ENCODE measurements around the gene MORN3. TPM values are rescaled to one million over a fixed set of nuclear protein-coding genes. Genes with fewer than 3 reads are reported as not detected.
"Not testable (repeated sequence)": the region's sequence is repeated elsewhere in the genome, so short reads cannot be mapped to it uniquely, and the experiment has no call there.

The MORN3 gene, protein sequence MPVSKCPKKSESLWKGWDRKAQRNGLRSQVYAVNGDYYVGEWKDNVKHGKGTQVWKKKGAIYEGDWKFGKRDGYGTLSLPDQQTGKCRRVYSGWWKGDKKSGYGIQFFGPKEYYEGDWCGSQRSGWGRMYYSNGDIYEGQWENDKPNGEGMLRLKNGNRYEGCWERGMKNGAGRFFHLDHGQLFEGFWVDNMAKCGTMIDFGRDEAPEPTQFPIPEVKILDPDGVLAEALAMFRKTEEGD
- not detected for total RNA-seq
- long read RNA-seq = 0 reads

DNA sequence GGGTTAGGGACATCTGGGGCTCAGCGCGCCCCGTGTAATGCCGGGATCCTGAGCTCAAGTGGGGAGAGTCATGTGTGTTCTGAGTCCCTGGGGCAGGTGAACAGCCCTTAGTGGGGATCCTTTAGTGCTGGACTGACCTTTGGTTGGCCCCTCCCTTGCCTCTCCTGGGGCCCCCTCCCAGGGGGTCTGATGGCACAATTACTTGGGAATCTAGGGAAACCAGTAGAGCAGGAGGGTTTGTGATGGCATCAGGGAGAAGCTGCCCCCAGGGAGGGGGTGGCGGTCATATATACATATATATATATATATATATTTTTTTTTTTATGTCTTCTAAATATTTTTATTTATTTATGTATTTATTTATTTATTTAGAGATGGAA is at the start of gene MORN3:
Gene MORN3, minus strand, starts transcription at position 134 of the 380 bp plus-strand sequence. CDS start 171 bp downstream, outside the sequence.
- intact Hi-C loops (cut with DNase I, micrococcal nuclease) = no loop called here
- ATAC-seq (no peak), DNase-seq (no peak)

DNA sequence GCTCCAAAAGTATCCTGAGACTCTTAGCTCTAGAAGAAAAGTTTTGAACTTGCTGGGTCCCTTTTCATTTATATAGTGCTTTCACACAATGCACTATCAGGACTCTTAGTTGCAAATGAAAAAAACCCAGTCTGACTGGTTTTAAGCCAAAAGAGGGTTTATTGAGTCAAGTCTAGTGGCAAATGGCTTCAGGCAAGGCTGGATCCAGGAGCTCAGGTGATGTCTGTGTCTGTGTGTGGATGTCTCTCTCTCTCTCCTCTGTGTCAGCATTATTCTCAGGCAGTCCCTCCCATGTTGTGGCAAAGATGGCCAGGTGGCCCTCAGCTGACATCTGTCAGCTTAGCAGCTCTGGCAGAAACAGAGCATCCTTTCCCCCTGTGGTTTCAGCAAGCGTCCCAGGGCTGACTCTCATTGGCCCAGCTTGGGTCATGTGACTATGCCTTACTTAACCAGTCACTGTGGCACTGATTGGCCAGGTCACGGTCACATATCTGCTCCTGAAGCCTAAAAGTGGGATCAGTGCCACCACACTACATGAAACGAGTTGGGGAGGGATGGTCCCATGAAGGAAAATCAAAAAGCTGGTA is 49.3 kb upstream of the MORN3 start:
- ATAC-seq (no peak), DNase-seq (no peak)
- intact Hi-C loops (cut with DNase I, micrococcal nuclease) = no loop called here

DNA sequence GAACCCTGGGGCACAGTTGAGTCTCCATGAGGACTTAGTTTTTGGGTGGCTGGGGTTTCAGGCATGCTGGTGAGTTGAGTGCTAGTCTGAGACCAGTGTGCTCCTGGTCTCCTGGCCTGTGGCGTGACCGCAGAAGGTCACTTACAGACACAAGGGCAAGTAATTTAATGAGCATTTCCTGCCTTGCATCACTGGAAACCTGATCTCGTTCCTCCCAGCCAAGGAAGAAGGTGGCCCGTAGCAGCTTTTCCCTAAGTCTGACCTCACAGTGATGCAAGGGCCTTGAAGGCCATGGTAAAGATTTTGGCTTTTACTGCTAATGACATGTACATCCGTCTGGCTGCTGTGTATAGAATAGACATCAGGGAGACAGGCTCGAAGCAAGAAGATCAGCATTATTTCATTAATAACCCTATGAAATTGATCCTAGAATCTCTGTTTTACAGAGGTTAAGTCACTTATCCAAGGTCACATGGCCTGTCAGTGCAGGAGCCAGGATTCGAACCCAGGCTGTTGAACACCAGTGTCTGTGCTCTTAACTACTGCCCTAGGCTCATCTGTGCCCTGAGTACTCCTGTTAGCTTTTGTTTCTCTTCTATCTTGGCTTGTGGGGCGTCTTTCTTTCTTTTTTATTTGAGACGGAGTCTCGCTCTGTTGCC is 47.7 kb upstream of the MORN3 start:
- DNase-seq (no peak), ATAC-seq (no peak)
- intact Hi-C loops (cut with DNase I, micrococcal nuclease) = no loop called here

DNA sequence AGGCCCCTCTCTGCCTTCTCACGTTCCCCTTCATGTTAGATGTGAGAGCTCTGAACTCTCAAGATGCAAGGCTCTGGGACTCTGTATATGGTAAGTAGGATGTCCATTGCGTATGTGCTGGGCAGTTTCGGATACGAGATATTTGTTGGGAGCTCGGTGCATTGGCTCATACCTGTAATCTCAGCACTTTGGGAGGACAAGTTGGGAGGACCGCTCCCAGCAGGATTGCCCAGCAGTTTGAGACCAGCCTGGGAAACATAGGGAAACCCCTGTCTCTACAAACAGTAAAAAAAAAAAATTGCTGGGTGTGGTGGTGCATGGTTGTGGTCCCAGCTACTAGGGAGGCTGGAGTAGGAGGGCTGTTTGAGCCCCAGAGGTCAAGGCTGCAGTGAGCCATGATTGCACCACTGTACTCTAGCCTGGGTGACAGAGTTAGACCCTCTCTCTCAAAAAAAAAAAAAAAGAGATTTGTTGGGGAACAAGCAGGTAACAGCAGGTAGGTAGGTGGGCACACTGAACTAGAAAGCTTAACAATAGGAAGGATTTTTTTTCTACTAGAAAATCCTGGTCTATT is 46.5 kb upstream of the MORN3 start:
- ATAC-seq (no peak), DNase-seq (no peak)
- intact Hi-C loops (cut with DNase I, micrococcal nuclease) = no loop called here

DNA sequence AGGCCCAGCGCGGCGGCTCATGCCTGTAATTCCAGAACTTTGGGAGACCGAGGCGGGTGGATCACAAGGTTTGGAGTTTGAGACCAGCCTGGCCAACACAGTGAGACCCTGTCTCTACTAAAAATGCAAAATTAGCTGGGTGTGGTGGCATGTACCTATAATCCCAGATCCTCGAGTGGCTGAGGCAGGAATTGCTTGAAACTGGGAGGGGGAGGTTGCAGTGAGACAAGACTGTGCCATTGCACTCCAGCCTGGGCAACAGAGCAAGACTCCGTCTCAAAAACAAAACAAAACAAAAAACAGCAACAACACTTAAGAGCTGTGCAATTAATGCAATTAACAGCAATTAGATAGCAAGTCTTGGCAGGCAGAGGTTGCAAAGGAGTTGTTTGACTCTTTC is 45.6 kb upstream of the MORN3 start:
- ATAC-seq; DNase-seq; intact Hi-C loops (cut with DNase I, micrococcal nuclease): not testable (repeated sequence)

DNA sequence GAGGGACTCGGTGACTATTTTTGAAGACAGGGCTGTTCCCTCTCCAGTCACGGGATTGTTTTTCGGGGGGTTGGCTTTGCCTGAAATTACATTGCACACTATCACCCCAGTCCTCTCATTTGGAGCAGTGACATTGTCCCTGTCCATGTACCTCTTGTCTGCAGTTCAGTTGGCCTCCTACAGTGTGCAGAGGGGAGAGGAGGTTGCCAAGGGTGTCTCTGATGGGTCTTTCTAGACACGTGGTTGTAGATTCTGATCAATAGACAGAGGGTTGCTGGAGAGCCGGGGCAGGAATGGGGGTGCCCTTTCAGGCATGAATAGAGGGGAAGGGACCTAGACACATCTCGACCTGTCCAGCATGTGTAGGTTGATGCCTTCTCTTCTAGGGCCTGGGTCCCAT is 44.3 kb upstream of the MORN3 start:
- intact Hi-C loops (cut with DNase I, micrococcal nuclease) = no loop called here
- ATAC-seq = no peak
- DNase-seq = no peak

DNA sequence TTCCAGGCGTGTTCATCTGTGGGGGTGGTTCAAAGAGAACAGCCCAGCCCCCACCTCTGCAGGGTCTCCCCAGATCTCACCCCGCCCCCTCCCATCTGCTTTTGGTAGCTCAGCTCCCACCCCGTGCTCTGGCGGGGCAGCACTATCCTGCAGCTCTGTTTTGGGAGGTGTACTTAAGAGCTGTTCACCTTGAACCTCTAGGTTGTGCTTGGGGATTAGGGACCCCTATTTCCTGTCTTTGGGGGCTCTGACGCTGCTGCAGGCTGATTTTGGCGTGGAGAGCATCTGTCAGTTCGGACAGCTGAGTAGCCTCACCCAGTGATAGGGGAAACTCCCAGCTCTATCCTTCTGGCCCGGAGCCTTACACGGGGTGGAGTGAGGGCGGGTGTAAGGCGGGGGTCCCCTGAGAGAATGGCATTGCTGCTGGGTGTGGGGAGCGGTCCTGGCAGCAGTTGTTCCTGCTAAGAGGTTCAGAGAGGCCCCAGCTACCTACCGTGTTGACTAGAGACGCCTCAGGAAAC is 43.9 kb upstream of the MORN3 start:
- DNase-seq (peak; percentile 30 to 36), ATAC-seq (no peak)
- intact Hi-C loops (cut with DNase I, micrococcal nuclease) = no loop called here

DNA sequence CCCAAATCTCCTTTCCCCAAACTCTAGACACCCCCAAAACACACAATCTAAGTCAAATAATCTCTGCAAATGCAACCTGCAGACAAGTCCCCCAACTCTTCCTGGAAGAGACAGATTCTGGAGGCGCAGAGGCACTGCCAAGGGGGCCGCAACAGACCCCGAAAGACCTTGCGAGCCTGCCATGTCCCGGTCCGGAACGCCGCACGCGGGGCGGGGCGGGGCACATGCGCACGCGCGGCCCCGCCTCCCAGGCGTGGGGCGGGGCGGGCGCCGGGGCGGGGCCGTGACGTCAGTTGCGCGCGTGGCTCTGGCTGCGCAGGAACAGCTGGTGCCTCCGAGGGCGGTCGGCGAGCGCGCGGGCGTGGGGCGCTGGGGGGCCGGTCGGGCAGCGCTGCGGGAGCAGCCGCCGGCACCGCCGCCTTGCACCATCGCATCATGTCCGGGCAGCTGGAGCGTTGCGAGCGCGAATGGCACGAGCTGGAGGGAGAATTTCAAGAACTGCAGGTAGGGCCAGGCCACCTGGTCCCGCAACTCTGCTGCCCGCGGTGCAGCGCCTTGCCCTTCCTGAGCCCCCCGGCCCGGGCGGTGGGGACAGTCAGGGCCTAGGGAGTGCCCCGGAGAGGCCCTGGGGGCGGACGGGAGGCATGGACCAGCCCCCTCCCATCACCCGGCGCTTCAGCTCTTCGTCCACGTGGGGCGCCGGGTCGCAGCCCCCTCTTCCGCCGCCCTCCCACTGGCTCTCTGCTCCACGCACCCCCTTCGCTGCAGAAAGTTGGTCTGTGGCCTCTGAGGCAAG is 43.2 kb upstream of the MORN3 start, which contains the start of gene TMEM120B:
Gene TMEM120B, plus strand, starts transcription at position 292 of the 796 bp plus-strand sequence. Its CDS starts 144 bp downstream, at position 436.
- peak; percentile 94 for ATAC-seq
- DNase-seq = peak; percentile 77 to 89
- intact Hi-C loops (cut with DNase I, micrococcal nuclease) = no loop called here

DNA sequence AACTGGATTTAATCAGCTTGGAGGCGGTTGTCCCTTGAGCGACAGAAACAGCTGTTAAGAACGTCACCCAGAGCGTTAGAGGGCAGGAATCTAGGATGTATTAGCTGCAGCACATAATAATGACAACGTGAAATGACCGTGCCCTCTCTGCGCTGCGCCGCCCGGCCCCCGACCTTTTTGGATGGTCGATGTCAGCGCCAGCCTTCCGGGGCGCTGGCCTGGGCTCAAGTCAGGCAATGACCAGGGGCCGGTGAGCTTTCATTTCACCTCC is 42.7 kb upstream of the MORN3 start:
- DNase-seq (peak; percentile 44 to 48), ATAC-seq (peak; percentile 61)
- intact Hi-C loops (cut with DNase I, micrococcal nuclease) = no loop called here

DNA sequence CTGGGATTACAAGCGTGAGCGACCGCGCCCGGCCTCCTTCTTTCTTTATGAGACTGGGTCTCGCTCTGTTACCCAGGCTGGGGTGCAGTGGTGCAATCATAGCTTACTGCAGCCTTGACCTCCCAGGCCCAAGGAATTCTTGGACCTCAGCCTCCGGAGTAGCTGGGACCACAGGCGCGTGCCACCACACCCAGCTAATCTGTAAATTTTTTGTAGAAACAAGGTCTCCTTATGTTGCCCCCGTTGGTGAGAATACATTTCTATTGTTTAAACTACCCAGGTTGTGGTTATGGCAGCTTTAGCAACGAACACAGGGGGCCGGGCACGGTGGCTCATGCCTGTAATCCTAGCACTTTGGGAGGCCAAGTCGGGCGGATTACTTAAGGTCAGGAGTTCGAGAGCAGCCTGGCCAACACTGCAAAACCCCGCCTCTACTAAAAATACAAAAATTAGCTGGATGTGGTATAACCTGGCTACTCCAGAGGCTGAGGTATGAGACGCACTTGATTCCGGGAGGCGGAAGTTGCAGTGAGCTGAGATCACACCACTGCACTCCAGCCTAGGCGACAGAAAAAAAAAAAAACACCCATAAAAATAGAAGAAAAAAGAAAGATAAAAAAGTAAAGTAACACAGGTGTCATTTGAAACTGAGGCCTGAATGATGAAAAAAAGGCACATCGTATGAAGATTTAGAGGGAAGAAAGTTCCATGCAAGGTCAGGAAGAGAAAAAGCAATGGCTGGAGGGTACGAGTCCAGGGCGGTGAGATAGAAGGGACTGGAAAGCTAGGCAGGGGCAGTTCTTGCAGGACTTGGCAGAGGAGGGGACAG is 42.1 kb upstream of the MORN3 start:
- ATAC-seq = peak; percentile 65
- peak; percentile 35 to 44 for DNase-seq
- intact Hi-C loops (cut with DNase I, micrococcal nuclease) = no loop called here

DNA sequence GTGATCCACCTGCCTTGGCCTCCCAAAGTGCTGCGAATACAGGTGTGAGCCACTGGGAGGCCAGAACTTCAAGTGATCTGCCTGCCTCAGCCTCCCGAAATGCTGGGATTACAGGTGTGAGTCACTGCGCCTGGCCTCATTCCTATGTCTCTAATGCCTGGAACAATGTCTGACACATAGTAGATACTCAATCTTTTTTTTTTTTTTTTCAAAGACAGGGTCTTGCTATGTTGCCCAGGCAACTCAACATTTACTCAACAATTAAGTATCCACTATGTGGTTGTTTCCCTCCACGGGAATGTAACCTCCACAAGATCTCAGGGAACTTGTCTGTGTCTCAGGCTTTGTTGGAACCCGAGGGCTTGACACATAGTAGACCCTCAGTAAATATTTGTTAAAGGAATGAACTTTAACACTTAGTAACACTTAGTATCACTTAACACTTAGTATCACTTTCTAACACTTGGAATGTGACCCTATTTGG is 40.1 kb upstream of the MORN3 start:
- intact Hi-C loops (cut with DNase I, micrococcal nuclease) = no loop called here
- ATAC-seq = no peak
- no peak for DNase-seq

DNA sequence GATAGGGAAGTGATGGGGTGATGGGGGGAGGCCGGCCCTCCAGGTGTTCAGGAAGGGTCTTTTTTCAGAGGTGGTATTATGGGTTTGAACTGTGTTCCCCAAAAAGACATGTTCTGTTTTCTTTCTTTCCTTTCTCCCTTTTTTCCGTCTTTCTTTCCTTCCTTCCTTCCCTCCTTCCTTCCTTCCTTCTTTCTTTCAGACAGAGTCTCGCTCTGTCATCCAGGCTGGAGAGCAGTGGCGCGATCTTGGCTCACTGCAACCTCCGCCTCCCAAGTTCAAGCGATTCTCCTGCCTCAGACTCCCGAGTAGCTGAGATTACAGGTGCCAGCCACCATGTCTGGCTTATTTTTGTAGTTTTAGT is 39.6 kb upstream of the MORN3 start:
- DNase-seq; intact Hi-C loops (cut with DNase I, micrococcal nuclease); ATAC-seq: not testable (repeated sequence)

DNA sequence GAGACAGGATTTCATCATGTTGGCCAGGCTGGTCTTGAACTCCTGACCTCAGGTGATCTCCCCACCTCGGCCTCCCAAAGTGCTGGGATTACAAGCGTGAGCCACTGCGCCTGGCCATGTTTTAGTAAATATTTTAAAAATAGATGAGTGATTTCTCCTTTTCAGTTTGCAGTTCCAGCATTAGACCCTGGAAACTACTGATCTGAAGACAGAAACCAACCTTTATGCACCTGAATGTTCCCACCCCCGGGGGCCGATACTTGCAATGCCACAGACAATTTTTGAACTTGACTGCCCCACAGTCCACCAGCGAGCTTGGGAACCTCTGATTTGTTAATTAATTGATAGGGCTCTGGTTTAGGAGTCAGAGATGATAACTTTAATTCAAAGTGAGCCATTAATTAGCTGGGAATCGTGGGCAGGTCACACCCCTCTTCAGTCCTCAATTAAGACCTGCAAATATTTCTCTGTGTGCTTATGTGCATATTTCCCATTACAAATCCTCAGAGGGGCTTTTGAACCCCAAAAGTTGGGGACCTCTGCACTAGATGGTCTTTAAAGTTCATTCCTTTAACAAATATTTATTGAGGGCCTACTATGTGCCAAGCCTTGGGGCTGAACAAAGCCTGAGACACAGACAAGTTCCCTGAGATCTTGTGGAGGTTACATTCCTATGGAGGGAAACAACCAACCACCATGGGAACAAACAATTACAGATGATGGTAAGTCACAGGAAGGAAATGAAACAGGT is 39.0 kb upstream of the MORN3 start:
- ATAC-seq (no peak), DNase-seq (no peak)
- intact Hi-C loops (cut with DNase I, micrococcal nuclease) = no loop called here

DNA sequence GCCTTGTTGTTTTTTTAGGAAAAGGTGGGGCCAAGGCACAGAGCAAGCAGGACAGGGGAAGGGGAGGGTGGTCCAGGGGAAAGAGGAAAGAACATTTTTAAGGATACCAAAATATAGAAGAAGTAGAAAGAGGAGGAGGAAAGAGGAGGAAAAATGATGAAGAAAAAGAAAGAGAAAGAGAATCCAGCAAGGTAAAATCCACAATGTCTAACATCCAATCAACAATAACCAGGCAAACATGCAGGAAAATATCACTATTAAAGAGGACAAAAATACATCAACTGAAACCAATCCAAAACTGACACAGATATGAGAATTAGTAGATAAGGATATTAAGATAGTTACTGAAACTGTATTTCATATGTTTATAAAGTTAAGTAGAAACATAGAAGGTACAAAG is 36.1 kb upstream of the MORN3 start:
- DNase-seq = no peak
- no peak for ATAC-seq
- intact Hi-C loops (cut with DNase I, micrococcal nuclease) = no loop called here

DNA sequence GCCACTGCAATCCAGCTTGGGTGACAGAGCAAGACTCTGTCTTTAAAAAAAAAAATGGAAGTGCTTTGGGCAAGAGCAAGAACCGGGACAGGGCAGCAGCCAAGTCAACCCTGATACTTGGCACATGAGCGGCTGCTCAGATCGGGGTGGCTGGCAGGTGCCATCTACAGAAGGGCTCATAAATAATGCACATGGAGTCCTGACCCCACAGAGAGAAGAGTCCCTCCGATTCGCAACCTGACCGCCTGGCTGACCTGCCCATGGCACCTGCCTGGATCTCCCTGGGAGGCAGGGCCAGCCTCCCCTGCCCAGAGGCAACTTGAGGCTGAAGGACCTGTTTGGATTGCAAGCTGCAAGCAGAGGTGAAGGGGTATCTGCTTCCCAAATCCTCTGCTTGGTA is 33.5 kb upstream of the MORN3 start:
- intact Hi-C loops (cut with DNase I, micrococcal nuclease) = no loop called here
- ATAC-seq = no peak

DNA sequence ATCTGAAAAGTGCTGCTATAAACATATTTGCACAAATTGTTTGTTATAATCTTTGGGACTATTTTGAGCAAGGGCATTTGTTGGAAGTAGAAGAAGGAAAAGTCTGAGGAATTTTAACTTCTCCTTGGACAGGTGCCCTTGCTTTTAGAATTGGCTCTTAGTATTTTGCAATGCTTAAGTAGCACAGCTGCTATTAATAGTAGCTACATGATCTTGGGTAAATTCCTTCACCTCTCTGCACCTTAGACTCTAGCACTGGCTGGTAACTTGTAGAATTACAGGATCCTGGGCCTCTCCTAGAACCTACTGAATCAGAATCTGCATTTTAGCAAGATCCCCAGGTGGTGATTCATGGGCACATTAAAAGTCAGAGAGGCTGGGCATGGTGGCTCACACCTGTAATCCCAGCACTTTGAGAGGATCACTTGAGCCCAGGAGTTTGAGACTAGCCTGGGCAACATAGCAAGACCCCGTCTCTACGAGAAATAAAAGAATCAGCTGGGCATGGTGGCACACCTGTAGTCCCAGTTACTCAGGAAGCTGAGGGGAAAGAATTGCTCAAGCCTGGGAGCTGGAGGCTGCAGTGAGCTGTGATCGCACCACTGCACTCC is 32.3 kb upstream of the MORN3 start:
- DNase-seq (no peak), ATAC-seq (no peak)
- intact Hi-C loops (cut with DNase I, micrococcal nuclease) = no loop called here

More for the DNA sequence above, 33.5 kb upstream of the MORN3 start:
- no peak for DNase-seq

DNA sequence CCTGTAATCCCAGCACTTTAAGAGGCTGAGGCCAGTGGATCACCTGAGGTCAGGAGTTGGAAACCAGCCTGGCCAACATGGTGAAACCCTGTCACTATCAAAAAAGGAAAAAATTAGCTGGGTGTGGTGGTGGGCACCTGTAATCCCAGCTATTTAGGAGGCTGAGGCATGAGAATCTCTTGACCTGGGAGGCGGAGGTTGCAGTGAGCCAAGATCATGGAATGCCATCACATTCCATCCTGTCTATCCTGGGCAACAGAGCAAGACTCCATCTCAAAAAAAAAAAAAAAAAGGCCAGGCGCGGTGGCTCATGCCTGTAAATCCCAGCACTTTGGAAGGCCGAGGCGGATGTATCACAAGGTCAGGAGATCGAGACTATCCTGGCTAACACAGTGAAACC is 28.4 kb upstream of the MORN3 start:
- ATAC-seq, DNase-seq: not testable (repeated sequence)
- intact Hi-C loops (cut with DNase I, micrococcal nuclease) = loop anchor here (5.0 kb wide), 3 partner anchors 74 to 94 kb away; partner anchors contain the start of gene RHOF (in 1 of the 2)

Measured in left colon (tissue), 2 donors.